Tibial artery (tissue), 4 donors: ENCODE data around the gene MSI2.
A peak's percentile ranks its signal among the peaks of the same experiment; 100 is the strongest.

Source experiments
- DNase-seq, 2 donors: peaks; one replicate each; pipeline ENCODE4 v3.0.0-alpha.2; 2019
- H3K27ac ChIP-seq, 2 donors: fragments of 200-600 bp; sonication (generic) in 1 of 2; 1 replicate in 1 of 2; 2 replicates in 1 of 2; pipeline ENCODE4 v1.5.1; 2018 to 2019; ENCODE audit warnings: mild to moderate bottlenecking in 1 of 2
- H3K27me3 ChIP-seq, 2 donors: fragments of 200-600 bp; sonication (generic) in 1 of 2; one replicate each; pipeline versions ENCODE4 v1.5.1 to v1.6.0; 2016 to 2019
- H3K36me3 ChIP-seq, 3 donors: fragments of 200-600 bp; sonication (generic) in 2 of 3; one replicate each; pipeline ENCODE4 v1.5.1; 2016 to 2019; ENCODE audit warnings: mild to moderate bottlenecking in 2 of 3
- H3K4me1 ChIP-seq, 4 donors: fragments of 200-600 bp; sonication (generic) in 2 of 4; 1 replicate in 3 of 4; 2 replicates in 1 of 4; pipeline ENCODE4 v1.5.1; 2016 to 2019
- H3K4me3 ChIP-seq, 2 donors: fragments of 200-600 bp; sonication (generic) in 1 of 2; 1 replicate in 1 of 2; 2 replicates in 1 of 2; pipeline ENCODE4 v1.5.1; 2018 to 2019; ENCODE audit warnings: mild to moderate bottlenecking in 2 of 2
- H3K9me3 ChIP-seq, 3 donors: fragments of 200-600 bp; sonication (generic) in 1 of 3; one replicate each; pipeline ENCODE4 v1.5.1; 2016 to 2019
- intact Hi-C: fragments of 100-400 bp; cut with DNase I; formaldehyde crosslinking; loops from one replicate; pipeline ENCODE4 v1.15.0; 2023; ENCODE audit warnings: low total_unique reads
- TF ChIP-seq, protein P1 (sequence below), 2 experiments: fragments of 200-600 bp in 1 of 2; fragments of 450-650 bp in 1 of 2; IDR thresholded peaks; one replicate each; pipeline ENCODE4 v1.5.1; 2017 to 2019; ENCODE audit warnings: antibody characterized with exemption in 2 of 2, mild to moderate bottlenecking in 1 of 2, moderate library complexity in 1 of 2

MSI2 gene

DNA sequence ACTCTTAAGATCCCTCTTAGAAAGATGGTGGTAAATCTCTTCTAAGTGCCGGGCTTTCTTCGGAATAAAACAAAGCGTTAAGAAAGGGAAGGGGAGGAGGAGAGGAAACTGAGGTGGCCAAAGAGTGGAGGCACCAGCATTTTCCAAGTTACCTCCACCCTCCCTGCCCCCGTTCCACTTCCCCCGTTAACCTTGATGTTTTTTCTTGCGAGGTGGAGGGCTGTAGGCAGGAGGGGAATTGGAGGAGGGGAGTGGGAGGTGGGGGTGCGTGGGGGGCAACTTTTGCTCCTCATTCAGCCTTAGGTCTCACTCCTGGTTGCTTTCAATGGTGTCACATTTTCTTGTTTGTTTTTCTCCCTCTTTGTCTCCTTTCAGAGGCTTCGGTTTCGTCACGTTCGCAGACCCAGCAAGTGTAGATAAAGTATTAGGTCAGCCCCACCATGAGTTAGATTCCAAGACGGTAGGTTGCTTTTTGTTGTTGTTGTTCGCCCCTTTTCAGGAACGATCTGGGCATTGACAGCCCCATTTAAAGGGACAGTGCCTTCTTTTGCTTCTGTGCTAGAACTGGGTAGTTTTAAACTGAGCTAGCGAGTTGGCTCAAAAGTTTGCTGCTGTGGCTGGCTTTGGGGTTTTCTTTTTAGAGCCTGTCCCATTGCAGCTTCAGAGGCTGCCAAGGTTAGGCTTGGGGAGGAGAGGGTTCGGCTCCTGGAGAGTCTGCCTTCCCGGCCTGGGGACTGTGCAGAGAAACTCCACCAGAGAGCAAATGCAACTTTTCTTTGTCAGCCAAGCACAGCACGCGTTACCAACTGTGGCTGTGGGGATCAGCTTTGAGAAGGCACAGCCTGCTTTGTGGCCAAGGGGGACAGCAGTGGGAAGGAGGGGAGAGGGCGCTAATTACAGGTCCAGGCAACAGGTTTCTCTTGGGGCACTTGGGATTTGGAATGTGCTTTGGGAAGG is 1.9 kb downstream of the MSI2 start:
- H3K9me3 ChIP-seq: no peaks in the 10 kb centered on the region
- intact Hi-C loops: loop anchor here (10.0 kb wide), 1 partner anchor 747 kb away; the partner anchor contains the start of gene SRSF1
- peak overlapping the region in 1 of 2 donors; percentile 98 for H3K27ac ChIP-seq
- peaks cover 9 to 11% (median 9%) of the 10 kb centered on the region in 3 donors for H3K36me3 ChIP-seq
- H3K27me3 ChIP-seq: no peaks in the 10 kb centered on the region
- no peak for DNase-seq
- peak overlapping the region; percentile 81 to 92 for H3K4me3 ChIP-seq
- peaks cover 0 to 21% (median 14%) of the 10 kb centered on the region in 4 donors for H3K4me1 ChIP-seq
- TF ChIP-seq, protein P1, sequence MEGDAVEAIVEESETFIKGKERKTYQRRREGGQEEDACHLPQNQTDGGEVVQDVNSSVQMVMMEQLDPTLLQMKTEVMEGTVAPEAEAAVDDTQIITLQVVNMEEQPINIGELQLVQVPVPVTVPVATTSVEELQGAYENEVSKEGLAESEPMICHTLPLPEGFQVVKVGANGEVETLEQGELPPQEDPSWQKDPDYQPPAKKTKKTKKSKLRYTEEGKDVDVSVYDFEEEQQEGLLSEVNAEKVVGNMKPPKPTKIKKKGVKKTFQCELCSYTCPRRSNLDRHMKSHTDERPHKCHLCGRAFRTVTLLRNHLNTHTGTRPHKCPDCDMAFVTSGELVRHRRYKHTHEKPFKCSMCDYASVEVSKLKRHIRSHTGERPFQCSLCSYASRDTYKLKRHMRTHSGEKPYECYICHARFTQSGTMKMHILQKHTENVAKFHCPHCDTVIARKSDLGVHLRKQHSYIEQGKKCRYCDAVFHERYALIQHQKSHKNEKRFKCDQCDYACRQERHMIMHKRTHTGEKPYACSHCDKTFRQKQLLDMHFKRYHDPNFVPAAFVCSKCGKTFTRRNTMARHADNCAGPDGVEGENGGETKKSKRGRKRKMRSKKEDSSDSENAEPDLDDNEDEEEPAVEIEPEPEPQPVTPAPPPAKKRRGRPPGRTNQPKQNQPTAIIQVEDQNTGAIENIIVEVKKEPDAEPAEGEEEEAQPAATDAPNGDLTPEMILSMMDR (IDR thresholded peaks at IDR 0.05): no peak

GRCh38 chr17:57259306-57259705 is 3.0 kb downstream of the MSI2 start:
- H3K36me3 ChIP-seq: peaks cover 9 to 20% (median 16%) of the 10 kb centered on the region in 3 donors
- TF ChIP-seq, protein P1 (IDR thresholded peaks at IDR 0.05): no peak
- H3K27me3 ChIP-seq: no peaks in the 10 kb centered on the region
- DNase-seq: no peak
- intact Hi-C loops: loop anchor here (10.0 kb wide), 1 partner anchor 745 kb away; the partner anchor contains the start of gene SRSF1
- peaks cover 0 to 21% (median 14%) of the 10 kb centered on the region in 4 donors for H3K4me1 ChIP-seq
- H3K9me3 ChIP-seq: no peaks in the 10 kb centered on the region
- H3K27ac ChIP-seq: no peak overlapping the region
- H3K4me3 ChIP-seq: no peak overlapping the region

DNA sequence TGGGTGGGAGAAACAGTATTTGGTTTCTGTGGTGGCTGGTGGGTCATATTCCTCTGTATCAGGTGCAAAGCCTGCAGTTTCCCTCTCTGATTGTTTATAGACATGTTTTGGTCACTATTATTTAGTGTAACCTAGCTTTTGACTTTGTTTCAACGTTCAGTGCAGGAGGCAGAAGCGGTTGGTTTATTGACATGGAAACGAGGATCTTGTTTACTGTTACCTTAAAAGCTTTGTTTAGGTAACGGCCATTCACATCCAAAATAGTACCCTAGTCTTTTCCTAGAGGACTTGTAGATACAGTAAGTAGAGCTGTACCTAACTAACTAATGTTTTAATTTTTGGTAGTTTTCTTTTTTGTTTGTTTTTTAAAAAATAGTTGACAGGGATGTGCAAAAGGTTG is 3.5 kb downstream of the MSI2 start:
- no peaks in the 10 kb centered on the region for H3K9me3 ChIP-seq
- intact Hi-C loops: loop anchor here (10.0 kb wide), 1 partner anchor 745 kb away; the partner anchor contains the start of gene SRSF1
- H3K4me3 ChIP-seq: no peak overlapping the region
- H3K4me1 ChIP-seq: peaks cover 0 to 21% (median 14%) of the 10 kb centered on the region in 4 donors
- no peak for DNase-seq
- H3K36me3 ChIP-seq: peaks cover 9 to 26% (median 16%) of the 10 kb centered on the region in 3 donors
- TF ChIP-seq, protein P1 (IDR thresholded peaks at IDR 0.05): no peak
- no peak overlapping the region for H3K27ac ChIP-seq
- no peaks in the 10 kb centered on the region for H3K27me3 ChIP-seq

- TF ChIP-seq, protein P1 (IDR thresholded peaks at IDR 0.05): no peak
- intact Hi-C loops: no loop called here
- Histone ChIP-seq H3K4me1 (peaks cover 0 to 17% (median 11%) of the 10 kb centered on the region in 4 donors), H3K27me3 (no peaks in the 10 kb centered on the region), H3K36me3 (peaks cover 9 to 28% (median 16%) of the 10 kb centered on the region in 3 donors), H3K4me3 (no peak overlapping the region), H3K9me3 (no peaks in the 10 kb centered on the region), H3K27ac (no peak overlapping the region)
- no peak for DNase-seq
These were observed 4.2 kb downstream of the MSI2 start for GRCh38 chr17:57260325-57261083.

- intact Hi-C loops: no loop called here
- Histone ChIP-seq H3K4me1 (peaks cover 0 to 17% (median 11%) of the 10 kb centered on the region in 4 donors), H3K27me3 (no peaks in the 10 kb centered on the region), H3K9me3 (no peaks in the 10 kb centered on the region), H3K4me3 (no peak overlapping the region), H3K36me3 (peaks cover 9 to 32% (median 16%) of the 10 kb centered on the region in 3 donors), H3K27ac (no peak overlapping the region)
- TF ChIP-seq, protein P1 (IDR thresholded peaks at IDR 0.05): no peak
- no peak for DNase-seq
These were observed 4.8 kb downstream of the MSI2 start for GRCh38 chr17:57261084-57261461.
